Sigmoid colon (tissue), 7 donors: ENCODE measurements around the gene RIC1. TPM values are rescaled to one million over a fixed set of nuclear protein-coding genes. Genes with fewer than 3 reads are reported as not detected.
"Not testable (repeated sequence)": the region's sequence is repeated elsewhere in the genome, so short reads cannot be mapped to it uniquely, and the experiment has no call there.

Experiments
- DNase-seq: peaks from one replicate; pipeline ENCODE4 v3.0.0-alpha.2; 2019
- H3K27ac ChIP-seq, 4 donors: fragments of 200-600 bp; sonication (generic); one replicate each; pipeline ENCODE4 v1.5.1; 2016 to 2019; ENCODE audit warnings: mild to moderate bottlenecking in 1 of 4
- H3K27me3 ChIP-seq, 3 donors: fragments of 200-600 bp; sonication (generic); one replicate each; pipeline ENCODE4 v1.5.1; 2019; ENCODE audit warnings: mild to moderate bottlenecking in 1 of 3
- H3K36me3 ChIP-seq, 4 donors: fragments of 200-600 bp; sonication (generic); one replicate each; pipeline ENCODE4 v1.5.1; 2016 to 2019
- H3K4me1 ChIP-seq, 4 donors: fragments of 200-600 bp; sonication (generic); one replicate each; pipeline ENCODE4 v1.5.1; 2017 to 2019
- H3K4me3 ChIP-seq, 4 donors: fragments of 200-600 bp; sonication (generic); one replicate each; pipeline ENCODE4 v1.5.1; 2017 to 2019; ENCODE audit warnings: mild to moderate bottlenecking in 2 of 4, moderate library complexity in 1 of 4
- H3K9me3 ChIP-seq, 4 donors: fragments of 200-600 bp in 3 of 4; sonication (generic) in 3 of 4; one replicate each; pipeline versions ENCODE4 v1.5.1 to v1.6.1; 2013 to 2019
- CTCF ChIP-seq, 4 experiments: fragments of 450-650 bp in 3 of 4; fragments of 200-600 bp in 1 of 4; IDR thresholded peaks; one replicate each; pipeline ENCODE4 v1.5.1; 2016 to 2019; ENCODE audit warnings: antibody characterized with exemption in 4 of 4, mild to moderate bottlenecking in 3 of 4, moderate library complexity in 2 of 4
- EP300 ChIP-seq, 4 donors: sonication (generic); formaldehyde crosslinking; IDR thresholded peaks; one replicate each; pipeline ENCODE4 v1.6.1; 2017; ENCODE audit warnings: antibody characterized with exemption in 4 of 4
- POLR2A ChIP-seq, 2 donors: fragments of 450-650 bp; IDR thresholded peaks; one replicate each; pipeline ENCODE4 v1.6.1; 2016; ENCODE audit warnings: antibody characterized with exemption in 2 of 2, mild to moderate bottlenecking in 2 of 2, moderate library complexity in 2 of 2
- POLR2AphosphoS5 ChIP-seq, 4 donors: sonication (generic); formaldehyde crosslinking; IDR thresholded peaks; one replicate each; pipeline ENCODE4 v1.6.1; 2017; ENCODE audit warnings: antibody characterized with exemption in 4 of 4
- WGBS, 2 donors: extraction: QIAGEN DNeasy Blood & Tissue Kit; methylation state at CpG; one replicate each; pipeline ENCODE4 v1.1.7; 2013; 5-methylcytosine and 5-hydroxymethylcytosine counted together
- intact Hi-C: fragments of 100-400 bp; cut with DNase I; formaldehyde crosslinking; loops from one replicate; pipeline ENCODE4 v1.15.1; 2023
- polyA plus RNA-seq, 3 donors: library from polyadenylated mRNA; stranded (reverse); fragments of 200-250 nt; gene quantifications; one replicate each; pipeline ENCODE4 v1.2.3, GENCODE V29; 2013
- total RNA-seq, 4 donors: library from RNA; depleted of rRNA; stranded (reverse); fragments of >200 nt; gene quantifications; one replicate each; pipeline ENCODE4 v1.1.0, GENCODE V29; 2016
- donor health status: healthy with polysubstance abuse.
- donor health status: Bipolar disorder and iron deficiency.
- donor health status: healthy.

The RIC1 gene
- total and polyA plus RNA-seq, 7 donors = 3.0 to 44.3 (median 29.1) TPM

GRCh38 chr9:5626727-5627634 lies 1.9 kb upstream of the RIC1 start:
- no peaks in the 10 kb centered on the region for H3K36me3 ChIP-seq
- no peak for TF ChIP-seq POLR2A (IDR thresholded peaks at IDR 0.05)
- TF ChIP-seq CTCF (IDR thresholded peaks at IDR 0.05) = no peak
- TF ChIP-seq EP300 (IDR thresholded peaks at IDR 0.05) = peak in 1 of 4 donors; percentile 10
- peak; percentile 40 to 75 (median 64) for TF ChIP-seq POLR2AphosphoS5 (IDR thresholded peaks at IDR 0.05)
- DNase-seq = no peak
- peaks cover 0 to 65% (median 45%) of the 10 kb centered on the region in 4 donors for H3K4me1 ChIP-seq
- intact Hi-C loops = loop anchor here (2.0 to 5.0 kb wide), 4 partner anchors 382 to 1130 kb away; partner anchors contain the start of genes CDC37L1, KDM4C and UHRF2
- H3K27ac ChIP-seq = peak overlapping the region; percentile 92 to 98 (median 98)
- H3K27me3 ChIP-seq = no peaks in the 10 kb centered on the region
- WGBS, 2 donors = 34 to 43% methylated on average over 5 of the region's 5 CpGs
- peak overlapping the region in 1 of 4 donors; percentile 86 for H3K4me3 ChIP-seq
- H3K9me3 ChIP-seq = no peaks in the 10 kb centered on the region

- peak overlapping the region; percentile 92 to 98 (median 98) for H3K27ac ChIP-seq
- WGBS, 2 donors = 20 to 41% methylated on average over 11 of the region's 11 CpGs
- not testable (repeated sequence) for H3K9me3 ChIP-seq, H3K36me3 ChIP-seq, DNase-seq, H3K27me3 ChIP-seq
- H3K4me1 ChIP-seq = peaks cover 0 to 64% (median 43%) of the 10 kb centered on the region in 4 donors
- intact Hi-C loops = loop anchor here (2.0 to 5.0 kb wide), 6 partner anchors 205 to 1130 kb away; partner anchors contain the start of genes CDC37L1, ERMP1, JAK2 and KDM4C
- H3K4me3 ChIP-seq = peak overlapping the region in 3 of 4 donors; percentile 86 to 90 (median 89)
These were observed 1.2 kb upstream of the RIC1 start for GRCh38 chr9:5627686-5628085.

GRCh38 chr9:5628183-5628529 lies 751 bp upstream of the RIC1 start:
- peak overlapping the region; percentile 92 to 98 (median 98) for H3K27ac ChIP-seq
- TF ChIP-seq POLR2A (IDR thresholded peaks at IDR 0.05) (no peak), CTCF (IDR thresholded peaks at IDR 0.05) (no peak), POLR2AphosphoS5 (IDR thresholded peaks at IDR 0.05) (no peak), EP300 (IDR thresholded peaks at IDR 0.05) (no peak)
- no peaks in the 10 kb centered on the region for H3K36me3 ChIP-seq
- no peaks in the 10 kb centered on the region for H3K9me3 ChIP-seq
- DNase-seq = no peak
- H3K4me3 ChIP-seq = peak overlapping the region; percentile 55 to 90 (median 88)
- H3K4me1 ChIP-seq = peaks cover 0 to 61% (median 42%) of the 10 kb centered on the region in 4 donors
- WGBS, 2 donors = 1 to 3% methylated on average over 7 of the region's 7 CpGs
- H3K27me3 ChIP-seq = no peaks in the 10 kb centered on the region
- intact Hi-C loops = loop anchor here (2.0 to 5.0 kb wide), 5 partner anchors 205 to 1129 kb away; partner anchors contain the start of genes CDC37L1, ERMP1, JAK2 and KDM4C

- intact Hi-C loops = loop anchor here (2.0 to 10.0 kb wide), 6 partner anchors 85 to 1128 kb away; partner anchors contain the start of genes CDC37L1, ERMP1, JAK2 and KDM4C
- DNase-seq = peak; percentile 78
- H3K4me1 ChIP-seq = peaks cover 0 to 62% (median 42%) of the 10 kb centered on the region in 4 donors
These were observed 589 bp downstream of the RIC1 start for GRCh38 chr9:5629312-5630080.

More at GRCh38 chr9:5629312-5630080, 589 bp downstream of the RIC1 start:
- H3K9me3 ChIP-seq = no peaks in the 10 kb centered on the region
- H3K4me3 ChIP-seq = peak overlapping the region; percentile 55 to 90 (median 88)
- TF ChIP-seq POLR2AphosphoS5 (IDR thresholded peaks at IDR 0.05) (no peak), CTCF (IDR thresholded peaks at IDR 0.05) (no peak), EP300 (IDR thresholded peaks at IDR 0.05) (no peak)
- H3K27ac ChIP-seq = peak overlapping the region; percentile 92 to 98 (median 98)
- H3K36me3 ChIP-seq = no peaks in the 10 kb centered on the region
- 0% methylated on average over 56 of the region's 56 CpGs for WGBS, 2 donors
- H3K27me3 ChIP-seq = no peaks in the 10 kb centered on the region
